ENCODE measurements around the gene MAGEA9B.
"Not testable (repeated sequence)": the region's sequence is repeated elsewhere in the genome, so short reads cannot be mapped to it uniquely, and the experiment has no call there.

The MAGEA9B gene

GRCh38 chrX:149571770-149572169 is 15.5 kb downstream of the MAGEA9B start:
- DNase-seq (ENCODE audit: low spot score): no peak

DNA sequence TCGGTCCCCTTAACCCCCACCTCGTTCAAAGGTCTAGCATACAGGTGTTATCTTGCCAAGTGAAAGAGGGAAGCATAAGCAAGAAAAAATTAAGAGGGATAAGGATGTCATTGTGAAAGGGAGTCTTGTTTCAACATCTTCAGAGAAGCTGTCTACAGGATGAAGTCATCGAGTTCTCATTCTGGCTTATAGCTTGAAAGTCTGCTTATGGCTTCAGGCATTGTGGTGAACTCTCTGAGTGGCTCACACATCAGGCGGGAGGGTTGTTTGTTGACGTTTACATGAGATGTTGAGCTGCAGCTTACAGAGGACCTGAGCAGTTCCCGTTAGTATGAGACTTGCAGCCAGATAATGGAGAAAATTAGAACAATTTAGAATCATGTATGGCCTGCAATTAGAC is 16.6 kb downstream of the MAGEA9B start:
- no peak for DNase-seq (ENCODE audit: low spot score)

GRCh38 chrX:149569770-149570169 is 17.5 kb downstream of the MAGEA9B start:
- DNase-seq (ENCODE audit: low spot score): no peak

- no peak for DNase-seq (ENCODE audit: low spot score)
Observed at GRCh38 chrX:149568701-149569296, 18.5 kb downstream of the MAGEA9B start.

GRCh38 chrX:149567621-149568417 is 19.4 kb downstream of the MAGEA9B start:
- DNase-seq (ENCODE audit: low spot score): no peak

DNA sequence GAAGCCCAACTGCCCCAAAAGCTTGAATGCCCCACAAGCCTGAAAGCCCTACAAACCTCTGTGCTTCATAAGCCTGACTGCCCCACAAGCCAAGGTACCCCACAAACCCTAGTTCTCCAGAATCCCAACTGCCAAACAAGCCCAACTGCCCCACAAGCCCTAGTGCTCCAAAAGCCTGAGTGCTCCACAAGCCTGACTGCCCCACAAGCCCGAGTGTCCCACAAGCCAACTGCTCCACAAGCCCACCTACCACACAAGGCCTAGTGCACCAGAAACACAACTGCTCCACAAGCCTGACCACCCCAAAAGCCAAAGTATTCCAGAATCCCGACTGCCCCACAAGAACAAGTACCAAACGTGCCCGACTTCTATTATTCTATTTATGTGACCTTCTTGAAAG is 23.9 kb downstream of the MAGEA9B start:
- no peak for DNase-seq (ENCODE audit: low spot score)

- not testable (repeated sequence) for DNase-seq (ENCODE audit: low spot score)
Observed at GRCh38 chrX:149555251-149555650, 32.0 kb downstream of the MAGEA9B start.

DNA sequence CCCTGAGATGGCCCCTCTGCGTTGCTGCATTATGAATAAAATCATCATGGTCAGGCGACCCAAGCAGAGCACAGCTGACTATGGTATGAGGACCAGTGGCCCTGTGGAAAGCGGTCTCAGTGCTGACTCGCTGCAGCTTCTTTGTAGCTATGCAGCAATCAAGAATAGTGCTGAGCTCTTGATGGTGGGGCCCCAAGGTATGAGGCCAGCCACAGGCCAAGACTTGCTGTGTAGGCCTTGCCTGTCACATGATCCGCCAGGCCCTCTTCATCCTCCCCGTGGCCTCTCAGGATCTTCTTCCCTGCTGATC is 35.4 kb downstream of the MAGEA9B start:
- DNase-seq (ENCODE audit: low spot score): not testable (repeated sequence)

GRCh38 chrX:149551245-149551938 is 35.9 kb downstream of the MAGEA9B start:
- DNase-seq (ENCODE audit: low spot score): not testable (repeated sequence)

DNA sequence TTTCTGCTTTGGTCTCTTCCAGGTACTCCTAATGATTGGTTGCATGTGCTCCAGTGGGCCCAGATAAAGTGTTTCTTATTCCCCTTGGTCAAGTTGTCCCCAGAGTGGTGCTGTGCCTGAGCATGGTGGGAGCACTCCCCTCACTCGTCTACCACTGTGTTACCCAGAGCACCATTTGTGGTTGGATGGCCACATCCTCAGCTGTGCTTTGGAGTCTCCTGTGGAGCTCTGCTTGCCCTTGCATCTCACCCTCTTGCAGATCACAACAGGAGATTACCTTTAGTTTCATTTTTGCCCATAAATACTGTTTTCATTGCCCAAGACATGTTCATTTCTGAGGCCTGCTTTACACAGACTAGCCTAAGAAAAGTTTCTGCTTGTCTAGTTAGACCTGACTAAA is 36.8 kb downstream of the MAGEA9B start:
- not testable (repeated sequence) for DNase-seq (ENCODE audit: low spot score)

DNA sequence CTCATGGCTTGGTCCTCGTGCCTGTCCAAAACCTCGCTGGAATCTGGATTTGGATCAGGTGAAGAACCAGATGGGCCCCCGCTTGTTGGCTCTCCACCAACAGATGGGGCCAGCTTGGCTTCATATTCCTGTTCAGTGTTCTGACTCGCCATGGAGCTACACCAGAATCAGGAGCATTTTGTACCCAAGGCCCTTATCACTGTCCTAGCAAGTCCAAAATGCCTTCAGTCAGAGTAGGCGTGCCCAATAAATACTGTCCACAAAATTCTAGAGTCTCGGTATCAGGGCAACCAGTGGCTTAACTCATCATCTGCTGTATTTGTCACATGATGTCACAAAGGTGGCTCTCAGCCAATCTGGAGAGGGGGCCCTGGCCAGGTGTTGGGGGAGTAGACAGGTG is 37.6 kb downstream of the MAGEA9B start, which contains the start of gene HSFX3:
HSFX3 (minus strand) TSS at position 224 of the 400 bp plus-strand sequence; CDS start at position 152, 72 bp downstream.
- not testable (repeated sequence) for DNase-seq (ENCODE audit: low spot score)

- not testable (repeated sequence) for DNase-seq (ENCODE audit: low spot score)
Observed at GRCh38 chrX:149547782-149548181, 39.5 kb downstream of the MAGEA9B start.

DNA sequence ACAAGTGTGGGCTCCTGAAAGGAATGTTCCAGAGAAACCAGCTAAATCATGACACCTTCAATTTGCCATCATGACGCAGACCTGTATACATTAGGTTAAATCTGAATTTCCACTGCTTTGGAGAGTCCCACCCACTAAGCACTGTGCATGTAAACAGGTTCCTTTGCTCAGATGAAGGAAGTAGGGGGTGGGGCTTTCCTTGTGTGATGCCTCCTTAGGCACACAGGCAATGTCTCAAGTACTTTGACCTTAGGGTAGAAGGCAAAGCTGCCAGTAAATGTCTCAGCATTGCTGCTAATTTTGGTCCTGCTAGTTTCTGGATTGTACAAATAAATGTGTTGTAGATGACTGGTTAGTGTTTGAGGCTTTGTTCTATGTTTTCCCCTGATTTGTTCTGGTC is 40.3 kb downstream of the MAGEA9B start:
- not testable (repeated sequence) for DNase-seq (ENCODE audit: low spot score)

DNA sequence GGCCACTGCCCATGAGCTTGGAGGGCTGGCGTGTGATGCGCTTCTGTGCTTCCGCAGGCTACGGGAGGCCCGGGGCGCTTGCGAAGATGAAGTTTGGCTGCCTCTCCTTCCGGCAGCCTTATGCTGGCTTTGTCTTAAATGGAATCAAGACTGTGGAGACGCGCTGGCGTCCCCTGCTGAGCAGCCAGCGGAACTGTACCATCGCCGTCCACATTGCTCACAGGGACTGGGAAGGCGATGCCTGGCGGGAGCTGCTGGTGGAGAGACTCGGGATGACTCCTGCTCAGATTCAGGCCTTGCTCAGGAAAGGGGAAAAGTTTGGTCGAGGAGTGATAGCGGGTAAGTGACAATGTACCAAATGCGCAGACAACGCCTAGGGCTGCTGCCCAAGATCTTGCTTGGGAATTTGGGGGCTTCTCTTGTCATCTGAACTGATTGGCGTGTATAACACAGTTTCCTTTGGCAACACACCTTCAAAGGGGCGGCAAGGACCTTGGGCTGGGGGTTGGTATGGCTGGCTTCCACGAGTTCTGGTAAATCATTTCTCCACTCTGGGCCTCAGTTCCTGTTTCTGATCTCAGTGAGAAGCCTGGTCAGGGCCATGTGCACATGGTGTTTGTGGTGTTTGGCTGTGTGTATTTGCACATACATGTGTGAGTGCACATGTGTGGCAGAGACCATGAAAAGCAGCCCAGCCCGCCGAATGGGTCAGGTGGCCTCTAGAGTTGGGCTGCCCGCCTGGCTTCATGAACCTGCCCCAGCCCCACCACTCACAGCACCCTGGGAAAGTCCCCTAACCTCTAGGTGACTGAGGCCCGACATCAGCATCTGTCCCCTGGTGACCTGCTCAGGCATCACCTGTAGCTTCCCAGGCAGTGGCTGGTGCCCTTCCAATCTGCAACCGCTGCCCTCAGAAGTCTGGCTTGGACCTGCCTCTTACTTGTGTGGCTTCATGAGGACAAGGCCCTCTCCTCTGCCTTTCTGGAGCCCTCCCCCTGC is 41.4 kb downstream of the MAGEA9B start:
- not testable (repeated sequence) for DNase-seq (ENCODE audit: low spot score)

GRCh38 chrX:149541521-149542047 is 45.7 kb downstream of the MAGEA9B start:
- DNase-seq (ENCODE audit: low spot score): no peak

- peak; percentile 87 for DNase-seq (ENCODE audit: low spot score)
Observed at GRCh38 chrX:149540621-149541520, 46.4 kb downstream of the MAGEA9B start, which contains the start of gene EOLA1. TSS of gene EOLA1 (plus strand) at chrX:149541012. CDS start at chrX:149545631, 4,619 bp downstream.

DNA sequence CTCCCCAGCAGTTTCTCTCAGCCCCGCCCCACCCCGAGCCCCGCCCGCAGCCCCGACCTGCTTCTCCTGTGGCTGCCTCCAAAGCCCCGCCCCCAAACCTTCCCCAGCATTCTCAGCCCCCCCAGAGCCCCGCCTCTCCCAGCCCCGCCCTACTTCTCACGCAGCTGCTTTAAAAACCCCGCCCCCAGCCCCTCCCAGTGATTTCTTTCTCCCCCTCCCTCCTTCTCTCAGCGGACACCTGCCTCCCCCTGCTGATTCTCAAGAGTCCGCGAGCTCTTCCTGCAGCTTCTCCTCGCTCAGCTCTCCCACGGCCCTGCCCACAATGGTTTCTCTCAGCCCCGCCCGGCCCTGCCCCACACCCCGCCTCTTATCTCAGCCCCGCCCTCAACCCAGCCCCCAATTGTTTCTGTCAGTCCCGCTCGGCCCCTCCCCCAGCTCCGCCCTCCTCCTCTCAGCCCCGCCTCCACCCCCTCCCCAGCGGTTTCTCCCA is 47.1 kb downstream of the MAGEA9B start:
- peak; percentile 83 for DNase-seq (ENCODE audit: low spot score)

GRCh38 chrX:149539283-149540130 is 47.8 kb downstream of the MAGEA9B start:
- peak; percentile 87 for DNase-seq (ENCODE audit: low spot score)

GRCh38 chrX:149537474-149537873 is 49.8 kb downstream of the MAGEA9B start:
- DNase-seq (ENCODE audit: low spot score): not testable (repeated sequence)

All from pons (tissue), 1 donor.